ENCODE measurements around the gene RAB20. TPM values are rescaled to one million over a fixed set of nuclear protein-coding genes. Genes with fewer than 3 reads are reported as not detected.

The RAB20 gene
- total and polyA plus RNA-seq, 10 of the 15 experiments (the other 5 are each of a cell fraction or from before 2014, with no cell fraction given): 0.48 to 33.1 (median 9.6) TPM

GRCh38 chr13:110486061-110486715 is 75.3 kb downstream of the RAB20 start:
- Histone ChIP-seq H3K79me2 (ENCODE audit: control insufficient read depth, insufficient read depth, low read length) (no peaks in the 10 kb centered on the region), H4K20me1 (ENCODE audit: control insufficient read depth, insufficient read depth) (no peaks in the 10 kb centered on the region), H3K36me3 (ENCODE audit: control insufficient read depth in 2 of 2, insufficient read depth in 2 of 2, low read length in 1 of 2) (no peaks in the 10 kb centered on the region), H3K4me3 (no peak overlapping the region), H3K27ac (ENCODE audit: control insufficient read depth, insufficient read depth) (no peak overlapping the region), H3K4me1 (ENCODE audit: control insufficient read depth, insufficient read depth, low read length) (no peaks in the 10 kb centered on the region), H3K9ac (ENCODE audit: control insufficient read depth, insufficient read depth, low read length) (no peak overlapping the region), H3K4me2 (ENCODE audit: control insufficient read depth, insufficient read depth) (no peak overlapping the region), H3K9me3 (replicated peaks; ENCODE audit: control insufficient read depth, insufficient read depth, low read length) (no peaks in the 10 kb centered on the region), H3K27me3 (replicated peaks in 1 of 2; ENCODE audit: control insufficient read depth in 2 of 2, insufficient read depth in 2 of 2, low read length in 1 of 2) (peaks cover 1 to 8% of the 10 kb centered on the region in 2 experiments; a peak in 3 of 4 replicates), H2AFZ (ENCODE audit: control insufficient read depth, low read depth, low read length) (no peak overlapping the region)
- ChIA-PET SMC1A (ENCODE audit: uncharacterized antibody, unreplicated experiment) (interaction anchor here (0.8 to 1.3 kb wide), 2 partner anchors 25 to 31 kb away, joined by 3 read pairs; no protein-coding TSS in a partner anchor), CTCF (no interaction called here), RAD21 (ENCODE audit: unreplicated experiment) (no interaction called here), POLR2A (no interaction called here)
- BruUV-seq (replicated peaks): no TSS peak
- in situ Hi-C loops (cut with MboI) (no loop called here), intact Hi-C loops (cut with micrococcal nuclease; ENCODE audit: unreplicated experiment) (no loop called here)
- FAIRE-seq: no peak
- TF ChIP-seq NFYA (IDR thresholded peaks at IDR 0.05; ENCODE audit: borderline replicate concordance, low read depth, low read length): no peak
- TF ChIP-seq MYB (IDR thresholded peaks at IDR 0.05; ENCODE audit: borderline replicate concordance, low read depth, low read length): no peak
- no peak for TF ChIP-seq IKZF1 (conservative IDR thresholded peaks at IDR 0.05)
- TF ChIP-seq RFX5 (IDR thresholded peaks at IDR 0.05; ENCODE audit: low read depth, low read length): no peak
- TF ChIP-seq, protein P1, sequence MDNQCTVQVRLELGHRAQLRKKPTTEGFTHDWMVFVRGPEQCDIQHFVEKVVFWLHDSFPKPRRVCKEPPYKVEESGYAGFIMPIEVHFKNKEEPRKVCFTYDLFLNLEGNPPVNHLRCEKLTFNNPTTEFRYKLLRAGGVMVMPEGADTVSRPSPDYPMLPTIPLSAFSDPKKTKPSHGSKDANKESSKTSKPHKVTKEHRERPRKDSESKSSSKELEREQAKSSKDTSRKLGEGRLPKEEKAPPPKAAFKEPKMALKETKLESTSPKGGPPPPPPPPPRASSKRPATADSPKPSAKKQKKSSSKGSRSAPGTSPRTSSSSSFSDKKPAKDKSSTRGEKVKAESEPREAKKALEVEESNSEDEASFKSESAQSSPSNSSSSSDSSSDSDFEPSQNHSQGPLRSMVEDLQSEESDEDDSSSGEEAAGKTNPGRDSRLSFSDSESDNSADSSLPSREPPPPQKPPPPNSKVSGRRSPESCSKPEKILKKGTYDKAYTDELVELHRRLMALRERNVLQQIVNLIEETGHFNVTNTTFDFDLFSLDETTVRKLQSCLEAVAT (IDR thresholded peaks at IDR 0.05): no peak
- no peak for TF ChIP-seq ZNF274 (IDR thresholded peaks at IDR 0.05; ENCODE audit: insufficient read depth, insufficient read length)
- no peak for TF ChIP-seq RAD51 (IDR thresholded peaks at IDR 0.05)
- TF ChIP-seq ZBTB40 (IDR thresholded peaks at IDR 0.05; ENCODE audit: borderline replicate concordance): no peak
- TF ChIP-seq RUNX3 (IDR thresholded peaks at IDR 0.05; ENCODE audit: low read length): no peak
- no peak for TF ChIP-seq EED (IDR thresholded peaks at IDR 0.05; ENCODE audit: low read depth)
- TF ChIP-seq BHLHE40 (IDR thresholded peaks at IDR 0.05; ENCODE audit: borderline replicate concordance in 1 of 2, low read depth in 2 of 2, low read length in 1 of 2): no peak
- no peak for TF ChIP-seq CBX3 (IDR thresholded peaks at IDR 0.05; ENCODE audit: borderline replicate concordance, low read depth)
- TF ChIP-seq CBFB (IDR thresholded peaks at IDR 0.05; ENCODE audit: low read depth): no peak
- TF ChIP-seq SUZ12 (IDR thresholded peaks at IDR 0.05; ENCODE audit: unreplicated experiment): no peak
- TF ChIP-seq MEF2B (IDR thresholded peaks at IDR 0.05; ENCODE audit: partially characterized antibody, poor library complexity, severe bottlenecking): no peak
- ATAC-seq: no peak
- DNase-seq (ENCODE audit: low read depth, low spot score): no peak
- WGBS (ENCODE audit: insufficient coverage, insufficient replicate concordance, low lambda C conversion rate, missing lambda C conversion rate): 62% methylated on average over 15 of the region's 15 CpGs
